ENCODE measurements around the gene TIGD1. TPM values are rescaled to one million over a fixed set of nuclear protein-coding genes. Genes with fewer than 3 reads are reported as not detected.
A peak's percentile ranks its signal among the peaks of the same experiment; 100 is the strongest.

Gene TIGD1
- total and polyA plus RNA-seq, 2 of the 13 experiments (the other 11 are each of a cell fraction or from before 2014, with no cell fraction given): 3.5 to 9.5 TPM

DNA sequence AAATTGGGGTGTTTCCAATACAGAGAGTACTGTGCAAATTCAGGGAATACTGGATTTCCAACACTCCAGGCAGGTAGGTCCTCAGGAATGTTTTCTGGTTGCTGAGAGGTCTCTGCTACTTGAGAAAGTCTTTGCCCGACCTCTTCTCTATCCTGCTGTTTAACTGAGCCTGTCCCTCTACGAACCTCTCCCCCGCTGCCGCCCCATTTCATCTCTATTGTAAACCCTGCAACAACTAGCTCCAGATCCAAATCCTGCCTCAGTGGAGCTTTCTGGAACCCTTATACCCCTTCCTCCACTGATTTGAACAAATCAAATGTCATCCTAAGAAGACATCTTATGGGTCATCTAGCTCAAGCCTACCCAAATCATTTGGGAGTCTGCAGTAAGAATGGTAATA is 1.4 kb upstream of the TIGD1 start:
- TF ChIP-seq FLYWCH1 (CRISPR knock-in tag; IDR thresholded peaks at IDR 0.05) (no peak), ZNF232 (CRISPR knock-in tag; IDR thresholded peaks at IDR 0.05; ENCODE audit: borderline replicate concordance) (no peak)
- no peaks in the 10 kb centered on the region for H4K20me1 ChIP-seq (ENCODE audit: insufficient read depth, low read length)
- no peak overlapping the region for H2AFZ ChIP-seq (ENCODE audit: low read length)
- intact Hi-C loops (cut with micrococcal nuclease; ENCODE audit: unreplicated experiment): loop anchor here (5.0 kb wide), 1 partner anchor 764 kb away; the partner anchor contains the start of gene COPS7B
- no peak for ATAC-seq
- ChIA-PET POLR2A (no interaction called here), CTCF (ENCODE audit: low intra/inter-chr PET ratio, low total read pairs) (no interaction called here)
- H3K4me2 ChIP-seq (ENCODE audit: low read depth, low read length): peak overlapping the region; percentile 85
- H3K9me3 ChIP-seq (ENCODE audit: low read length): peaks cover 9% of the 10 kb centered on the region; the same call in 1 of the 2 replicates
- peak overlapping the region; percentile 95 for H3K27ac ChIP-seq (ENCODE audit: extremely low read length, insufficient read depth, low read length)
- WGBS (ENCODE audit: low lambda C conversion rate): 92% methylated on average over 4 of the region's 4 CpGs
- no peak for DNase-seq (ENCODE audit: low spot score)
- FAIRE-seq: no peak
- H3K9ac ChIP-seq (ENCODE audit: insufficient read depth, low read depth, low read length): peak overlapping the region; percentile 94
- H3K27me3 ChIP-seq (ENCODE audit: control insufficient read depth in 1 of 2, insufficient read depth in 2 of 2, low read length in 2 of 2): no peaks in the 10 kb centered on the region; a peak in 1 of 5 replicates
- H3K4me3 ChIP-seq (replicated peaks in 1 of 3; ENCODE audit: insufficient read depth in 1 of 3, low read depth in 2 of 3, low read length in 3 of 3): peak overlapping the region; percentile 73 to 85 (median 85)
- H3K4me1 ChIP-seq (ENCODE audit: insufficient read depth, low read length): peaks cover 58% of the 10 kb centered on the region
- in situ Hi-C loops (cut with HindIII; ENCODE audit: extremely low pct_ligation_motif_present, low pct_unique_long_range_greater_than_20kb): no loop called here
- H3K36me3 ChIP-seq (replicated peaks in 1 of 2; ENCODE audit: control insufficient read depth in 1 of 2, insufficient read depth in 2 of 2, low read length in 2 of 2): peaks cover 6 to 27% of the 10 kb centered on the region in 2 experiments; a peak in 4 of 5 replicates
- H3K79me2 ChIP-seq (ENCODE audit: insufficient read depth, low read length): peaks cover 66% of the 10 kb centered on the region
- no TSS peak for BruUV-seq (replicated peaks)

DNA sequence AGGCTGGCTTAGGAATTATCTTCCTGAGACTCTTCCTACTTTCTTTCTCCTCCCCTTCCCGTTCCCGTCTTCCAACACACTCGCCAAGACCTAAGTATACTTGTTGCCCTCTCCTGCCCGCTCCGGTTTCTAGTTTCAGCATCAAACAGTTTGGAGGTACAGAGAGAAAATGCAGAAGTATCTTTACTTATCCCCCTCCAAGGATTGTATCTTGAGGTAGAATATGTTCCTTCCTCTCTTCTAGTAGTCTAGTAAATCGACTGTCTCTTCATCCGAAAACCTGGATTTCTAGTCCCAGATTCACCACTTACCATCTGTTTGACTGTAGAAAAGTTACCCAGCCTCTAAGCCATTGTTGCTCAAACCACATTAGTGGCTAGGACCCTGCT is 887 bp upstream of the TIGD1 start:
- FAIRE-seq: no peak
- peaks cover 62% of the 10 kb centered on the region for H3K4me1 ChIP-seq (ENCODE audit: insufficient read depth, low read length)
- ChIA-PET CTCF (ENCODE audit: low intra/inter-chr PET ratio, low total read pairs) (no interaction called here), POLR2A (interaction anchor here (0.6 to 1.5 kb wide), 11 partner anchors 9 to 770 kb away, joined by 3 to 11 read pairs (median 4); partner anchors contain the start of genes CHRND, GIGYF2 and PDE6D)
- H4K20me1 ChIP-seq (ENCODE audit: insufficient read depth, low read length): no peaks in the 10 kb centered on the region
- no peaks in the 10 kb centered on the region; a peak in 1 of 5 replicates for H3K27me3 ChIP-seq (ENCODE audit: control insufficient read depth in 1 of 2, insufficient read depth in 2 of 2, low read length in 2 of 2)
- H3K36me3 ChIP-seq (replicated peaks in 1 of 2; ENCODE audit: control insufficient read depth in 1 of 2, insufficient read depth in 2 of 2, low read length in 2 of 2): peaks cover 7 to 22% of the 10 kb centered on the region in 2 experiments; a peak in 4 of 5 replicates
- peaks cover 9% of the 10 kb centered on the region; the same call in 1 of the 2 replicates for H3K9me3 ChIP-seq (ENCODE audit: low read length)
- no peak overlapping the region for H2AFZ ChIP-seq (ENCODE audit: low read length)
- peak overlapping the region; percentile 85 for H3K4me2 ChIP-seq (ENCODE audit: low read depth, low read length)
- DNase-seq (ENCODE audit: low spot score): no peak
- 13% methylated on average over 7 of the region's 7 CpGs for WGBS (ENCODE audit: low lambda C conversion rate)
- 0 out of 2 replicates have a peak, but pooled peaks have one; percentile 72 for TF ChIP-seq NPAS2 (CRISPR knock-in tag; IDR thresholded peaks at IDR 0.05; ENCODE audit: borderline replicate concordance)
- peak; percentile 2; the same call in 1 of the 2 replicates for TF ChIP-seq SSRP1 (CRISPR knock-in tag; IDR thresholded peaks at IDR 0.05)
- TF ChIP-seq PAWR (CRISPR knock-in tag; IDR thresholded peaks at IDR 0.05; ENCODE audit: borderline replicate concordance): no peak
- TF ChIP-seq CHD4 (IDR thresholded peaks at IDR 0.05; ENCODE audit: borderline replicate concordance, low read length): peak; percentile 51; the same call in 1 of the 2 replicates
- H3K79me2 ChIP-seq (ENCODE audit: insufficient read depth, low read length): peaks cover 66% of the 10 kb centered on the region
- intact Hi-C loops (cut with micrococcal nuclease; ENCODE audit: unreplicated experiment) (loop anchor here (5.0 kb wide), 1 partner anchor 764 kb away; the partner anchor contains the start of gene COPS7B), in situ Hi-C loops (cut with HindIII; ENCODE audit: extremely low pct_ligation_motif_present, low pct_unique_long_range_greater_than_20kb) (no loop called here)
- H3K4me3 ChIP-seq (replicated peaks in 1 of 3; ENCODE audit: insufficient read depth in 1 of 3, low read depth in 2 of 3, low read length in 3 of 3): peak overlapping the region; percentile 73 to 85 (median 85)
- no TSS peak for BruUV-seq (replicated peaks)
- peak overlapping the region; percentile 94 for H3K9ac ChIP-seq (ENCODE audit: insufficient read depth, low read depth, low read length)
- peak overlapping the region; percentile 95 for H3K27ac ChIP-seq (ENCODE audit: extremely low read length, insufficient read depth, low read length)
- ATAC-seq: no peak
